Caco-2 (cell line): ENCODE results near the gene MAPK8IP3. TPM values are rescaled to one million over a fixed set of nuclear protein-coding genes. Genes with fewer than 3 reads are reported as not detected.

Experiments
- BruUV-seq: library from RNA; stranded (reverse); fragments of 400-500 nt; replicated peaks from 2 replicates; lab custom pipeline; 2021; lab: Mats Ljungman, UMichigan
- CTCF ChIA-PET: fragments of 300-600 bp; sonication (Branson Sonifier 250); formaldehyde crosslinking; loops from one replicate; lab custom pipeline; 2022; ENCODE audit warnings: antibody characterized with exemption; lab: Charles Lee
- POLR2A ChIA-PET: fragments of 300-600 bp; sonication (Branson Sonifier 250); formaldehyde crosslinking; loops from one replicate; lab custom pipeline; 2022; ENCODE audit warnings: antibody characterized with exemption; lab: Charles Lee
- DNase-seq, 2 experiments: peaks; one replicate each; pipeline versions ENCODE4 v3.0.0 to v3.0.0-alpha.2; 2020 to 2022
- H3K27me3 ChIP-seq: replicated peaks from 2 replicates; pipeline ENCODE4 v1.6.0; 2011; ENCODE audit warnings: low read length; ENCODE audit not compliant: control insufficient read depth, insufficient read depth
- H3K36me3 ChIP-seq: 2 replicates; pipeline ENCODE4 v1.5.1; 2011; ENCODE audit warnings: low read length; ENCODE audit not compliant: control insufficient read depth, insufficient read depth
- H3K4me1 ChIP-seq: fragments of 250-450 bp; sonication (Bioruptor Pico); 2 replicates; pipeline ENCODE4 v1.5.1; 2020; ENCODE audit warnings: mild to moderate bottlenecking
- H3K4me3 ChIP-seq: 2 replicates; pipeline ENCODE4 v1.5.1; 2011; ENCODE audit warnings: low read depth, mild to moderate bottlenecking, control low read depth, low read length
- H3K9me3 ChIP-seq: fragments of 250-450 bp; sonication (Bioruptor Pico); 2 replicates; pipeline ENCODE4 v1.5.1; 2020; ENCODE audit warnings: mild to moderate bottlenecking, moderate library complexity
- H3K27ac Mint-ChIP-seq: one replicate; pipeline ENCODE4 v1.8.0; 2022; ENCODE audit warnings: mixed read lengths; ENCODE audit not compliant: unreplicated experiment
- H3K27me3 Mint-ChIP-seq: one replicate; pipeline ENCODE4 v1.8.0; 2022; ENCODE audit warnings: mixed read lengths; ENCODE audit not compliant: insufficient read depth, unreplicated experiment
- H3K36me3 Mint-ChIP-seq: one replicate; pipeline ENCODE4 v1.8.0; 2022; ENCODE audit warnings: mild to moderate bottlenecking, mixed read lengths; ENCODE audit not compliant: insufficient read depth, unreplicated experiment
- H3K4me1 Mint-ChIP-seq: one replicate; pipeline ENCODE4 v1.8.0; 2022; ENCODE audit warnings: low read depth, mixed read lengths; ENCODE audit not compliant: unreplicated experiment
- H3K4me3 Mint-ChIP-seq: one replicate; pipeline ENCODE4 v1.8.0; 2022; ENCODE audit warnings: mild to moderate bottlenecking, moderate library complexity, mixed read lengths; ENCODE audit not compliant: unreplicated experiment
- H3K9me3 Mint-ChIP-seq: one replicate; pipeline ENCODE4 v1.8.0; 2022; ENCODE audit warnings: mixed read lengths; ENCODE audit not compliant: unreplicated experiment
- intact Hi-C: fragments of 100-400 bp; cut with micrococcal nuclease; formaldehyde crosslinking; loops from one replicate; pipeline ENCODE4 v1.10.0; 2022; ENCODE audit not compliant: unreplicated experiment
- total RNA-seq: library from RNA; stranded (reverse); gene quantifications from 2 replicates; pipeline ENCODE4 v1.2.3, GENCODE V29; 2022
- TF ChIP-seq, protein P1 (sequence below), 2 experiments: fragments of 200-600 bp in 1 of 2; IDR thresholded peaks; 1 replicate in 1 of 2; 2 replicates in 1 of 2; pipeline versions ENCODE4 v1.5.1 to v1.8.0; 2011 to 2022; ENCODE audit warnings: antibody characterized with exemption in 1 of 2, control low read depth in 1 of 2, inconsistent platforms in 1 of 2, low read depth in 1 of 2, low read length in 1 of 2, mild to moderate bottlenecking in 1 of 2, moderate library complexity in 1 of 2; ENCODE audit not compliant: insufficient read depth in 1 of 2, severe bottlenecking in 1 of 2, unreplicated experiment in 1 of 2

The MAPK8IP3 gene
- total RNA-seq, 1 experiment from 2014 or later, result 60.5 TPM

DNA sequence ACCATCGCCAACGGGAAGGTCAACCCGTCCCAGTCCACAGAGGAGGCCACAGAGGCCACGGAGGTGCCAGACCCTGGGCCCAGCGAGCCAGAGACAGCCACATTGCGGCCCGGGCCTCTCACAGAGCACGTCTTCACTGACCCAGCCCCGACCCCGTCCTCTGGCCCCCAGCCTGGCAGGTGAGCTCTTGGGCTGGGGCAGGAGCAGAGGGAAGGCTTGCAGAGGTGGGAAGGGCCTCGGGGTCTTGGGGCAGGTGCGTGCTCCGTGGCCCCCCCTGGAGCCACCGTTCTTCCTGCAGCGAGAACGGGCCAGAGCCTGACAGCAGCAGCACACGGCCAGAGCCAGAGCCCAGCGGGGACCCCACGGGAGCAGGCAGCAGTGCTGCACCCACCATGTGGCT is 60.2 kb downstream of the MAPK8IP3 start:
- CTCF ChIA-PET, result no interaction called here
- Histone ChIP-seq H3K4me1 (no peaks in the 10 kb centered on the region), H3K27me3 (no peaks in the 10 kb centered on the region), H3K9me3 (no peaks in the 10 kb centered on the region), H3K4me3 (no peak overlapping the region), H3K36me3 (no peaks in the 10 kb centered on the region)
- DNase-seq, result no peak
- Mint-ChIP-seq H3K9me3 (no peaks in the 10 kb centered on the region), H3K4me3 (no peak overlapping the region), H3K36me3 (peaks cover 49% of the 10 kb centered on the region), H3K27me3 (no peaks in the 10 kb centered on the region), H3K4me1 (no peaks in the 10 kb centered on the region), H3K27ac (no peak overlapping the region)
- intact Hi-C loops, result no loop called here
- TF ChIP-seq, protein P1, sequence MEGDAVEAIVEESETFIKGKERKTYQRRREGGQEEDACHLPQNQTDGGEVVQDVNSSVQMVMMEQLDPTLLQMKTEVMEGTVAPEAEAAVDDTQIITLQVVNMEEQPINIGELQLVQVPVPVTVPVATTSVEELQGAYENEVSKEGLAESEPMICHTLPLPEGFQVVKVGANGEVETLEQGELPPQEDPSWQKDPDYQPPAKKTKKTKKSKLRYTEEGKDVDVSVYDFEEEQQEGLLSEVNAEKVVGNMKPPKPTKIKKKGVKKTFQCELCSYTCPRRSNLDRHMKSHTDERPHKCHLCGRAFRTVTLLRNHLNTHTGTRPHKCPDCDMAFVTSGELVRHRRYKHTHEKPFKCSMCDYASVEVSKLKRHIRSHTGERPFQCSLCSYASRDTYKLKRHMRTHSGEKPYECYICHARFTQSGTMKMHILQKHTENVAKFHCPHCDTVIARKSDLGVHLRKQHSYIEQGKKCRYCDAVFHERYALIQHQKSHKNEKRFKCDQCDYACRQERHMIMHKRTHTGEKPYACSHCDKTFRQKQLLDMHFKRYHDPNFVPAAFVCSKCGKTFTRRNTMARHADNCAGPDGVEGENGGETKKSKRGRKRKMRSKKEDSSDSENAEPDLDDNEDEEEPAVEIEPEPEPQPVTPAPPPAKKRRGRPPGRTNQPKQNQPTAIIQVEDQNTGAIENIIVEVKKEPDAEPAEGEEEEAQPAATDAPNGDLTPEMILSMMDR (IDR thresholded peaks at IDR 0.05; ENCODE audit: insufficient read depth in 1 of 2, low read depth in 1 of 2, low read length in 1 of 2, severe bottlenecking in 1 of 2, unreplicated experiment in 1 of 2), result no peak
- no TSS peak for BruUV-seq
- POLR2A ChIA-PET, result no interaction called here

DNA sequence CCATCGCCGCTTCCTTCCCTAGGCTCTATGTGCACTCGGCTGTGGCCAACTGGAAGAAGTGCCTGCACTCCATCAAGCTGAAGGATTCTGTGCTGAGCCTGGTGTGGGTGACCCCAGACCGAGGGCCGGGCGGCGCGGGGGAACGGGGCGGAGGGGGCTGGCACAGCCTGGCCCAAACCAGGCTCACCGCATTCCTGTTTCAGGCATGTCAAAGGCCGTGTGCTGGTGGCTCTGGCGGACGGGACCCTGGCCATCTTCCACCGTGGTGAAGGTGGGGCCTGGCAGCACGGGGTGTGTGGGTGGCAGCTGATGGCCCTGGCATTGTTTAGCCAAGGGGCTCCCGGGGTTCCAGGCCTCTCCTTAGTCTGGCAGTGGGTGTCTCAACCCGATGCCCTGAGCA is 60.7 kb downstream of the MAPK8IP3 start:
- H3K36me3 Mint-ChIP-seq, result peaks cover 50% of the 10 kb centered on the region

DNA sequence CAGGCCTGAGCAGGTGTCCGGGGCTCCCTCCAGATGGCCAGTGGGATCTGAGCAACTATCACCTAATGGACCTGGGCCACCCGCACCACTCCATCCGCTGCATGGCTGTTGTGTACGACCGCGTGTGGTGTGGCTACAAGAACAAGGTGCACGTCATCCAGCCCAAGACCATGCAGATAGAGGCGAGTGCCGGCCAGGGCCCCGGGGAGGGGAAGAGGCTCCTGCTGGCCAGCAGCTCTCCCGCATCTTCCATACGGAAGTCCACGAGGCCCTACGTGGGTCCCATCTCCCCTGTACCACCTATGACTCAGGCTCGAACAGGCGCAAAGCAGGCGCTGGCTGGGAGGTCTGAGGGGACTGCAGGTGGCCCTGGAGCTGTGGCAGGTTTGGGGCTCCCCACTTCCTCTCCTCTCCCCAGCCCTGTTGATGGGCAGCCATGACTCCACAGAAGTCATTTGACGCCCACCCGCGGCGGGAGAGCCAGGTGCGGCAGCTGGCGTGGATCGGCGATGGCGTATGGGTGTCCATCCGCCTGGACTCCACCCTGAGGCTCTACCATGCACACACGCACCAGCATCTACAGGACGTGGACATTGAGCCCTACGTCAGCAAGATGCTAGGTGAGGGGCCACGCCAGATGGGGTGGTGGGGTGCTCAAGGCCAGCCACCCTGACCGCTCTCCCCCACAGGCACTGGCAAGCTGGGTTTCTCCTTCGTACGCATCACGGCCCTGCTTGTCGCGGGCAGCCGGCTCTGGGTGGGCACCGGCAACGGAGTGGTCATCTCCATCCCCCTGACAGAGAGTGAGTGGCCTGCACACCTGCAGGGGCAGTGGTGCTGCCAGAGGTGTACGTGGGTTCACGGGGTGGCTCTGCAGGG is 61.4 kb downstream of the MAPK8IP3 start:
- no peaks in the 10 kb centered on the region for H3K9me3 Mint-ChIP-seq
- no peaks in the 10 kb centered on the region for H3K4me1 Mint-ChIP-seq
- CTCF ChIA-PET, result interaction anchor here (0.6 kb wide), 1 partner anchor 39 kb away, joined by 3 read pairs; no protein-coding TSS in a partner anchor
- Histone ChIP-seq H3K9me3 (no peaks in the 10 kb centered on the region), H3K4me1 (no peaks in the 10 kb centered on the region), H3K27me3 (no peaks in the 10 kb centered on the region), H3K36me3 (no peaks in the 10 kb centered on the region), H3K4me3 (no peak overlapping the region)
- H3K27me3 Mint-ChIP-seq, result no peaks in the 10 kb centered on the region
- POLR2A ChIA-PET, result no interaction called here
- no peak overlapping the region for H3K27ac Mint-ChIP-seq
- intact Hi-C loops, result no loop called here
- H3K4me3 Mint-ChIP-seq, result no peak overlapping the region
- no TSS peak for BruUV-seq
- H3K36me3 Mint-ChIP-seq, result peaks cover 57% of the 10 kb centered on the region
- no peak for DNase-seq
- TF ChIP-seq, protein P1 (IDR thresholded peaks at IDR 0.05; ENCODE audit: insufficient read depth in 1 of 2, low read depth in 1 of 2, low read length in 1 of 2, severe bottlenecking in 1 of 2, unreplicated experiment in 1 of 2), result no peak

More for the DNA sequence above, 60.7 kb downstream of the MAPK8IP3 start:
- H3K9me3 Mint-ChIP-seq, result no peaks in the 10 kb centered on the region
- DNase-seq, result no peak
- H3K4me3 ChIP-seq, result no peak overlapping the region
- H3K27me3 Mint-ChIP-seq, result no peaks in the 10 kb centered on the region
- TF ChIP-seq, protein P1 (IDR thresholded peaks at IDR 0.05; ENCODE audit: insufficient read depth in 1 of 2, low read depth in 1 of 2, low read length in 1 of 2, severe bottlenecking in 1 of 2, unreplicated experiment in 1 of 2), result no peak
- H3K27me3 ChIP-seq, result no peaks in the 10 kb centered on the region
- no peaks in the 10 kb centered on the region for H3K4me1 ChIP-seq
- no peaks in the 10 kb centered on the region for H3K36me3 ChIP-seq
- H3K4me1 Mint-ChIP-seq, result no peaks in the 10 kb centered on the region
- H3K27ac Mint-ChIP-seq, result no peak overlapping the region
- intact Hi-C loops, result no loop called here
- POLR2A ChIA-PET, result no interaction called here
- CTCF ChIA-PET, result interaction anchor here (0.6 kb wide), 1 partner anchor 38 kb away, joined by 3 read pairs; no protein-coding TSS in a partner anchor
- H3K9me3 ChIP-seq, result no peaks in the 10 kb centered on the region
- BruUV-seq, result no TSS peak
- H3K4me3 Mint-ChIP-seq, result no peak overlapping the region
